Fibroblast of gingiva (primary cell): ENCODE results near the gene LARGE1.

Source experiments
- DNase-seq: peaks from one replicate; pipeline ENCODE4 v3.0.0-alpha.2; 2011; ENCODE audit warnings: low read depth

Gene LARGE1

DNA sequence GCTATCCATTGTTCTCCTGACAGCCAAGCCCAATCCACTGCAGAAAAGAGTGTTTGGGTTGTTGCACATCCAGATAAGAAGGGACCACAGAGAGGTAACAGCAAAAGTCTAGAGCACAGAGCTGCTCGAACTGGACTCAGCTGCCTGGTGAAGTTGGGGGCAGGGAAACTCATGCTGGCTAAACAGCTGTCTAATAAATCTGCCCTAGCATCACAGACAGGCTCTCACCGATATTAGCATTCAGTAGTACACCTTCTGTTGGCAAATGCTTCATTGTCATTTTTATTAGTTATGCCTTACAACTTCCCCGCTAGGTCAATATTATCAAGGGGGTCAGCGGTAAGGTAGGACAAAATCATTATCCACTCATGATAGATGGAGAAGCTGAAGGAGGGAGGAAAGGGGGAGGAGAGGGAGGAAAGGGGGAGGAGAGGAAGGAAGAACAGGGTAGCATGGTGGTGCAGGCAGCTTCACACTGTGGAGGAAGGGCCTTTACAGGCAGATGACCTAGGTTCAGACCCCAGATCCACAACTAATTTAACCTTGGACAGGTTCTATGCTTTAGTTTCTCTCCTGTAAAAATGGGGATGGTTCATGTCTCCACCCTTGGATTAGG is 102.7 kb downstream of the LARGE1 start:
- no peak for DNase-seq

DNA sequence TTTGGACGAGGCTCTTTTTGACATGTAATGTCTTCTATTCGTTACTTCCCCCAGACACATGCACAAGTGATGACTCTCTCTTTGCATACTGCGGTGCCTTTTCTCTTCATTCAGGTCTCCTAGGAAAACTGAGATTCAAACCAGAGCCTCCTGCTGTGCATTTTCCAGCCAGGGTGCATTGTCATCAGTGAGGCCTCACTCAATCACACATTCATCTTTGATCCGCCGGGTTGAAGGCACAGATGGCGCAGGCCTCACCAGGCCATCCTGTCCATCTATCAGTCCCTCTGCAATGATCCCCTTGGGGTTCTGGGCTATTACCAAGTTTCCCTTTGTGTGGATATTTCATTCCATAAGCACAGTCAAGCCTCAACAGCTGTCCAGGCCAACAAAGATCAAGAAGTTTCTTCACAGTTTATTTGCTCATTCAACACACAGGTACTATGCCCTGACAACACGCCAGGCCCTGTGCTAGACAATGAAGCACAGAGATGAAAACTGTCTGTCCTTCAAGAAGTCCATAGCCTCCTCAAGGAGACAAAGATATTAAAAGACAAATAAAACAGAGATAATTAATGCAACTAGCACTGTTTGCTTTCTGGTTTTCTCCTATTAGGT is 107.8 kb downstream of the LARGE1 start:
- DNase-seq, result no peak

DNA sequence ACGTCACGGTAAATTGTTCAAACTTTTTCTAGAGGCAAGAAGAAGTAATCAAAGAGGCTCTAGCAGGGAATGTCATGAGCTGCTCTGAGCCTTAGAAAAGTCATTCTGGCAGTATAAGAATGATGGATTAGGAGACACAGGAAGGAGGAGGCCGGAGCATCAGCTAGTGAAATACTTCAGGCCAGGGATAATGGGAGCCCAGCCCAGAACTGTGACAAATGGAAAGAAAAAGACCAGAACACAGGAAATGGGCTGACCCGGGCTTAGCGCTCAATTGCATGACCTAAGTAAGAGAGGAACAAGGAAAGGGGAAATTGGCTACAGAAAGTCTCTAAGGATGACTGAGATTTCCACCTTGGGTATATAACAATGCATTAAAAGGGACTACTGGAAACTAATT is 108.6 kb downstream of the LARGE1 start:
- DNase-seq, result peak; percentile 14

DNA sequence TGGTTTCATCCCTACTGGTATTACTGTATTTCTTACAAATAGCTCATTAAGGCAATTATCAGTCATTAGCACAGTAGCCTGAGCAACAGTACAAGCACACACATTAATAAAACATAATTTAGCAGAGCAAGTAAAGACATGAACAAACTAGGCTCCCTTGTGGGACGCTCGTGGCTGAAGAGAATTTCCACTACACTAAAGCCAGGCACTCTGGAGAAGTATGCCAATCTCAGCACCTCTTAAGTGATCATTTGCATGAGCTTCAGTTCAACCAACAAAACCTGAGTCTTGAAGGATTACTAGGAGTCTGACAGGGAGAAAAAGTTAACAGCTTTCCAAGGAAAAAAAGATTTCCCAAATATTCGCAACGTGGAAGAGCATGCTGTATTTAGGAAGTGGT is 109.1 kb downstream of the LARGE1 start:
- no peak for DNase-seq

DNA sequence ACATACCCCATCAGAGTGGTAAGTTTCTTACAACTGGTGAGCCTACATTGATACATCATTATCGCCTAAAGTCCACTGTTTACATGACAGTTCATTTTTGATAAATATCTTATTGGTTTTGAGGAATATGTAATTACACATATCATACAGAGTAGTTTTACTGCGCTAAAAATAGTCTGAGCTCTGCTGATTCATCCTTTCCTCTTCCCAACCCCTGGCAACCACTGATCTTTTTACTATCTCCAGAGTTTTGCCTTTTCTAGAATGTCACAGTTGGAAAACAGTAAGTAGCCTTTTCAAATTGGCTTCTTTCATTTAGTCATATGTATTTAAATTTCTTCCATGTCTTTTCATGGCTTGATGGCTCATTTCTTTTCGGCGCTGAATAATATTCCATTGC is 112.8 kb downstream of the LARGE1 start:
- no peak for DNase-seq

DNA sequence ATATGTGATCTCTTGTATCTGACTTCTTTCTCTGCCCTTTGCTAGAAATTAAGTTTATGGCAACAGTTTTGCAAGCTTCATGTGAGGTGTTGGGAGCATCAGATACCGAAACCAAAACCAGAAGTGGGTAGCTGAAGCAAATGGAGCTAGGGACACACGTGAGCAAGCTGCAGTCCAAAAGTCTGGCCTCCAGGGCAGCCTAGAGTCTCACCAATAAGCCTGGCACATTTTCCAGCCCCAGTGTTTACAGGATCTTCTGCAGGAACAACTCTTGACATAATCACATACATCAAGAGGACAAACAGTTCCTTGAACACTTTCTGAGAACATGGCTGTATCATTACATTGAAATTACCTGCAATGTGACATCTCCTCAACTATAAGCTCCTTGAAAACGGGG is 114.1 kb downstream of the LARGE1 start:
- DNase-seq, result no peak

DNA sequence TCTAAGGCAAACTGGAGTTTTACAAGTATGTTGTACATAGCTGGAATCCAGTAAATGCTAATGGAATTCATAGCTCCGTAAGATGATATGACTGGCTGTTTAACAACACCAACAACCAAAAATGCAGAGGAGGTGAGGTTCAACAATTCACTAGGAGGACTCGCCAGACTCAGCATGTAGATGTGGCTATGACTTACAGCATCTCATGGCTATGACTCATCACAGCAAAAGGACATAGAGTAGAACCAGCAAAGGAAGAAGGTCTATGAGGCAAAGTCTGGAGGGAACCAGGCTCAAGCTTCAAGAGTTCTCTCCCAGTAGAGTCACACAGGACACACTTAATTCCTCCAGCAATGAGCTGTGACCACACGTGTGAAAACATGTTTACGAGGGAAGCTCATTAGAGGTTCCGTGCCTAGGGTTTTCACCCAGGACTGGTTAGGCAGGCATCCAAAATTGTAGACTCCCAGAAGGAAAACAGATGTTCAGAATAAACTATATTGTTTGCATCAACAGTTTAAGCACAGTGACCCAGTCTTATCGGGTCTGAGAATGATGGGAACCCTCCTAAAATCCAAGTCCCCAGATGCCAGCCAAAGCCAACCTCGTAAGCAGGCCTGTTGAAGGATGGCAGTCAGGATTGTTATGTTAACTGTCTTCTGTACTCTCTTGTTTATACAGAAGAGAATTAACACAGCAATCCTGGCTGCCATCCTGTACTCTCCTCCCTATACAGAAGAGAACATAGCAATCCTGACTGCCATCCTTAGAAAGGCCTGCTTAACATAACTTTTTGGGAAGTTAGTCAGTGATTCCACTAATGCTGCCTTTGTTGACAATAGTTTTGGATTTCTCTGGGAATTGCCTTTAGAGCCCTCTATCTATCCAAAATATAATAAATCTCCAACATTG is 116.6 kb downstream of the LARGE1 start:
- peak; percentile 70 for DNase-seq

DNA sequence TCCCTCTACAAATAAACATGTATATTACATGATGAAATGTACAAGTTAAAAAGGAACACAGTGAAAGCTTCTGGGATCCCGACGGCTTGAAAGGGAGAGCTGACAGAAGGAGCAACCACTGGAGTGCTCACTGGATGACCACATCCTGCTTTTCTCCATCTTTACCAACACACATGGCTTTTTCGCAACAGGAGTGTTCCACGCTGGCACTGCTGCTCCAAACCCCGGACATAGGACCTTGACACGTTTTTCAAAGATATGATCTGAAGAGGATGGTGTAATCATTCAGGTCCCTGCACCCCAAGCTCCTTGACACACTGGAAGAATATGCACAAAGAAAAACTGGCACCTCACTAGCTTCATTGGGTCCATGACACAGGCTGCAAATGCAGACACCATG is 121.9 kb downstream of the LARGE1 start:
- no peak for DNase-seq

DNA sequence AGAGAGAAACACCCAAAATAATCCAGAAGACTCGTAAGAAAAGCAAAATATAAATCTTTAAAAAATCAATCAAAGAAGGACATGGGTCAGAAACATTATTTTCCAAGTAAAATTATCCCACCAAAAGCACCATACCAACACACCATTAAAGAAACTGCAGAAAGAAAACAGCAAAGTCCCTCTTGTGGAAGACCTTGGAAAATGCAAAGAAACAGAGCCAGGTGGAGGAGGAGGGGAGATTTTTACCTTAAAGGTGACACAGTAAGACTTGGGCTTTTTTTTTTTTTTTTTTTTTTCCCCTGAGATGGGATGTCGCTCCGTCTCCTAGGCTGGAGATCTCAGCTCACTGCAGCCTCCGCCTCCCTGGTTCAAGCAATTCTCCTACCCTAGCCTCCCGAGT is 123.8 kb downstream of the LARGE1 start:
- DNase-seq, result no peak

DNA sequence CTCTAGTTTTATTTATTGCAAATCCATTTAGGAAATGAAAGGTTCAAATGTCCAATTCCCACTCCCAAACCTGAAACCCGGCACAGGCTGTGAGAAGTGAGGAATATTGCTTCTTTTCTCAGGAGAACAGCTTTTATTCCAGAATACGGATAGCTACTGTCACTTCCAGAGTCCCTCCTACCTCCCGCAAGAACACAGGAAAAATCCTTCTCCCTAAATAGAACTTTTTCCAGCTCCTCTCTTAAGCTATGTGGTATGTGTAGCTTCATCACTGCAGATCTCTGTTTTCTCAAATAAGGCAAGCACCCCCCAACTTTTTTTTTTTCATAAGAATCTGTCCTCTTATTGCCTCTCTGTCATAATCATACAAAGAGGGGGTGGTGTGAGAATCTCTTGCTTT is 126.8 kb downstream of the LARGE1 start:
- no peak for DNase-seq

DNA sequence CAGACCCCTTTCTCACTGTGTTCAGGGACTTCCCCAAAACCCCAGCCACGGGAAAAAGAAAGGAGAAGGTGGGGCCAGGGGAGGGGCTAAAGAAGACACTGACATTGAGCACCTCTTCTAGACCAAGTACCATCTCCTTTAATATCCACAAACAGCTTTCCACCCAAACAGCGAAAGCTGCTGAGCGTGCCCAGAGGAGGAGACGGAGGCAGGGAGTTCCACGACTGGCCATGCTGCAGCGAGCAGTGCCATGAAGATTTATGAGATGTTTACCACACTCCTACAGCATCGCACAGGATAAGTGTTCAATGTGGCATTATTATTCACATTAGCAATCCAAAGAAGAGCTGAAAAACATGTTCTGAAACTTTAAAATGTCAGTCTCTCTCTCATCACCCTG is 127.4 kb downstream of the LARGE1 start:
- no peak for DNase-seq

DNA sequence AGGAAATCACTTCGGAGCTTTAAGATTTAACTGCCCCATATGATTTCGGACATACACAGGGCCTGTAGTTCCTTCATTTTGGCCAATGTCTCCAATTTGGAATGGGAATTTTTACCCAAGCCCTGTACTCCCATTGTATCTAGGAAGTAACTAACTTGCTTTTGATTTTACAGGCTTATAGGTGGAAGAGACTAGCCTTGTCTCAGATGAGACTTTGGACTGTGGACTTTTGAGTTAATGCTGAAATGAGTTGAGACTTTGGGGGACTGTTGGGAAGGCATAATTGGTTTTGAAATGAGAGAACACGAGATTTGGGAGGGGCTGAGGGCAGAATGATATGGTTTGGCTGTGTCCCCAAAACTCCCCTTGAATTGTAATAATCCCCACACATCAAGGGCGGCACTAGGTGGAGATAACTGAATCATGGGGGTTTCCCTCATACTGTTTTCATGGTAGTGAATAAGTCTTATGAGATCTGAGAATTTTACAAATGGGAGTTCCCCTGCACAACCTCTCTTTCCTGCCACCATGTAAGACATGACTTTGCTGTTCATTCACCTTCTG is 130.5 kb downstream of the LARGE1 start:
- DNase-seq, result no peak

DNA sequence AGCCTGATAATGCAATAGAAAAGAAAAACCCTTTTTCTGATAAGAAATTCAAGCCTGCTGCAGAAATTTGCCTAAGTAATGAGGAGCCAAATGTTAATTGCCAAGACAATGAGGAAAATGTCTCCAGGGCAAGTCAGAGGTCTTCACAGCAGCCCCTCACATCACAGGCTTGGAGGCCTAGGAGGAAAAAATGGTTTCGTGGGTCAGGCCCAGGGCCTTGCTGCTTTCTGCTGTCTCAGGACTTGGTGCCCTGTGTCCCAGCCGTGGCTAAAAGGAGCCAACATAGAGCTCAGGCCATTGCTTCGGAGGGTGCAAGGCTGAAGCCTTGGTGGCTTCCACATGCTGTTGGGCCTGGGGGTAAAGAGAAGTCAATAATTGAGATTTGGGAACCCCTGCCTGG is 131.3 kb downstream of the LARGE1 start:
- DNase-seq, result no peak

DNA sequence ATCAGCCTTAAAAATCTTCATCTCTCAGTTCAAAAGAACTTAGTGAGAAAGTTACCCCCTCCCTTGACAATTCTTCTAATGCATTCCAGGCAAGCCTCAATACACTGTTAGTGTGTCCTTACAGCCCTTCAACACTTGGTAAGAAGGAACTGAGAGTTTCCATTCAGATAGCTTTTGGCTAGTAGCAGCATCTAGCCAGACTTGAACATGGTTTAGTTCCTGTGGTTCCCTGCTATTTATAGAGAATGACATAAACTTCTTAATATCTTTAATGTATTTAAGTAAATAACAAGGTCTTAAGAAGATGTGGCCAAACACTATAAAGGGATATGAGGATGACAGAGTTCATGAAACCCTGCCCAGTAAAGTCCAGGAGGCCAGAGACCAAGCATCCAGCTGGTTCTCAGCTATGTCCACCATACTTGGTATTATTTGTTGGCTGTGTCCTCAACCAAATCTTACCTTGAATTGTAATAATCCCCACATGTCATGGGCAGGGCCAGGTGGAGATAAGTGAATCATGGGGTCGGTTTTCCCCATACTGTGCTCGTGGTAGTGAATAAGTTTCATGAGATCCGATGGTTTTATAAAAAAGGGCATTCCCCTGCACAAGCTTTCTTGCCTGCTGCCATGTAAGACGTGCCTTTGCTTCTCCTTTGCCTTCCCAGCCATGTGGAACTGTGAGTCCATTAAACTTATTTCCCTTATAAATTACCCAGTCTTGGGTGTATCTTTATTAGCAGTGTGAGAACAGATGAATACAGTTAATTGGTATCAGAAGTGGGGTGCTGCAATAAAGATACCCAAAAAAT is 132.4 kb downstream of the LARGE1 start:
- no peak for DNase-seq

DNA sequence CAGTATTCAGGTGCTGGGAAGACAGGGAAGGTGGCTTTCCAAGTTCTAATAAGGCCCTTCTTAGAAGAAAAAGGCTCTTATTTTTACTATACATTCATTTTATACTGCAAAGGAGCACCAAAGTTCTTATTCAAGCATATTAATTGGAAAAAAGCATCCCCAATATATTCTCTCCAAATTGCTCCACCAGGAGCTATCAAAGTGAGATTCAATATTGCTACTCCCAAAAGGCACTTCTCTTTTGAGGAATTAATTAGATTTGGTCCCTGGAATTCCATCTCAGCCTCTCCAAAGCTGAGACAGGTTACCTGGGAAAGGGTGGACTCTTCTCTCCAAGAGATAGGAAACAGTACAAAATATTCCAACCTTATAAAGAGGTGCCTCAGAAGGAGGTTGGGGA is 134.1 kb downstream of the LARGE1 start:
- DNase-seq, result no peak

DNA sequence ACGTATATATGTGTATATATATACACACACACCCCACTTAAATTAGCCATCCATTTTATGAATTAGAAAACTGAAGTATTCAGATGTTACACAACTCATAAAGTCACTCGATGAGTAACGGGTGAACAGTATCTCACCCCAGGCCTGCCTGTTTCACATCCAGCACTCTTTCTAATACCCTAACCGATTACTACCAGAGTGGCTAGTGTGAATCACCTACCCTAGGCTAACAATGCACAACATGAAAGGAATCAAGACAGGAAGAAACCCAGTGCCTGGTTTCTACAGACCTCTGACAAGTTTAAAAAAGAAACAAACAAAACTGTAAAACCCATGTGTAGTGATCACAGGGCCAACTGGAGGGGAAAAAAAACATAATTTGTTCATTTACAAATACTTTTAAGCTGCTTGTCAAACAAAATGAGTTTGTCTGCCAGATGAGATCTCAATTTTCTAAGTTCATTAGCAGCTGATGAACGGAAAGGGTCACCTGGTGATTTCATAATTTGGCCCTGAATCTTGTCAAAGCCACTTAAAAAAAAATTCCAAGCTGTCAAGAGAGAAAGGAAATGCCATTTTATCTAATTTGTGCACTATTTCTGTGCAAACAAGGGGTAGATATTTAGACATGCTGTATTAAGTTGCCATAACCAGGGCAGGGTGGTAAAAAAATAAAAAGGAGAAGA is 134.8 kb downstream of the LARGE1 start:
- DNase-seq, result no peak

DNA sequence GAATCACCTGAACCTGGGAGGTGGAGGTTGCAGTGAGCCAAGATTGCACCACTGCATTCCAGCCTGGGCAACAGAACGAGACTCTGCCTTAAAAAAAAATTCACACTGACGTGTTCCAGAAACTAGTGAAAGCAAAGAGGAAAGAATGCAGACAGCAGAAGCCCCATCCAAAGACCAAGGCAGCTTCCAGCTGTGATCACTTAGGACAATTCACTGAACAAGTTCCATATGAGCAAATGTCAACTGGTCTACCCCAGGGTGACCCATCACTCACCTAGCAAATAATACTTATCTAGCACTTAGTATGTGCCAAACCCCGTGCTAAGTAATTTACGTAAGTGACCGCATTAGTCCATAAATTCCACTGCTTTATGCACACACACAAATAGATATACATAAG is 138.9 kb downstream of the LARGE1 start:
- peak; percentile 8 for DNase-seq

DNA sequence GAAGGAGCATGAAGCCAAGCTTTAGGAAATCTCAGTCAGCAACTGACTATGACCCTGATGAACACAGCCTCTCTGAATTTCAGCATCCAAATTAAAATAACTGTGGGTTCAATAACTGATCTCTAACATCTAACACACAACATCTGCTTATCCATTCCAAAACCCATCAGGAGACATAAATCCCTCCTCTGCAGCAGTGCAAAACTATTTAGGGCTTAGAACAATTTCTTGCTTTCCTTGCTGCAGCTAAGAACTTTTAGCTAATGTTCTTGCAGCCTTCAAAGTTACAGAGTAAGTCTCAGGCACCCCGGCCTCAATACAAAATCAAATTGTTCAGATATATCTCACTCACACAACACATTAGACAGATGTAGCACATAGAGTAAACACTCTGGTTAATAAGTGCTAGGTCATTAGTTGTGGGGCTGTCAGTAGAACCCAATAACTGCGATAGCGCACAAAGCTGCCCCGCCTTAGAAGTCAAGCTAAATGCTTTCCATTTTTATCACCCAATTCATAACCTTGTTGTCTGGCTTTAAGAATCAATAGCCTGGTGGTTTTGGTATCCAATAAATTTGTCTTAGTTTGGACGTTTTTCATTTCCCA is 139.6 kb downstream of the LARGE1 start:
- no peak for DNase-seq

DNA sequence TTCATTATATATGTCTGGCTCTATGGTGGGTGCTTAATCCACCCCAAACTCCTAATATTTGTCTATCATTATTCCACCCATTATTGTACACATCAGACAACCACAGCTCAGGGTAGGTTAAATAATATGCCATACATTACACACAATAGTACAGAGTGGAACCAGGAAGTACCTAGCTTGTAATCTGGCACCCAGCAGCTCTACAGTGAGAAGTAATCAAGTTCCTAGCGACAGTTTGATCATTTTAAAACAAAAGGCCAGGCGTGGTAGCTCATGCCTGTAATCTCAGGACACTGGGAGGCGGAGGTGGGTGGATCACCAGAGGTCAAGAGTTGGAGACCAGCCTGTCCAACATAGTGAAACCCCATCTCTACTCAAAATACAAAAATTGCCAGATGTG is 141.0 kb downstream of the LARGE1 start:
- no peak for DNase-seq

DNA sequence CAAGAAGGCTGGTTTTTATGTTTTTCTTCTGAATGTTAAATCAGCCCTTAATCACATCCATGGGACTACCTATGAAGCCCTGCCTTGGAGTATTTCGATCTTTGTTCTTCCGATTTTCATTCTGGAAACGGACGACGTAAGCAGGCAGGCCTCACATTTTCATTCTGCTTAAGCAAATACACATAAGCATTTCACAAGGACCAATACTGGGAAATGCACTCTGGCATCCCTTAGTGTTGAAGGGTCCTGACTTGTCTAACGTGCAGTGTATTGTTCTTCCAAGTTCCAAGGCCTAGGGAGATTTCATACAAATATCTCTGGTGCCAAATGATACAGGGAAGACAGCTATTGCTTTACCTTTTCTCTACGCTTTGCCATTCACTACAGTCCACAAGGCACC is 143.8 kb downstream of the LARGE1 start:
- no peak for DNase-seq

DNA sequence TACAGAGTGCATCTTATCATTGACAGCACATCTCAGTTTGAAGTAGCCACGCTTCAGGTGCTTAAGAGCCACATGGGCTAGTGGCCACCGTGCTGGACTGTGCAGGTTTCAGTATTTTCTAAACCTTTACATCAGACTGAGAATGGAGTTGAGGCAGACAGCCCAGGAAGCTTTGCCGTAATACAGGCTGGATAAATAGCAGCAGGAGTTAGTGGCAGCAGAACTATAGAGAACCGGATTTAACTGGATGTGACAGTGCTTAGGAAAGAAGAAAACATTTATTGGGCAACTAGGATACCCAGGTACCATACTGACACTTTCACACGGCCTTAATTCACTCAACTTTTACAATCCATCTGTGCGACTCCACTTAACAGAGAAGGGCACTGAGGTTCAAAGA is 145.5 kb downstream of the LARGE1 start:
- no peak for DNase-seq
